Measurements from ENCODE around the gene TSPEAR. TPM values are rescaled to one million over a fixed set of nuclear protein-coding genes. Genes with fewer than 3 reads are reported as not detected.

Gene TSPEAR
- polyA plus RNA-seq, 1 experiment, result not detected

- no peak for TF ChIP-seq CTCF (IDR thresholded peaks at IDR 0.05; ENCODE audit: insufficient read depth, low read depth, low read length)
- POLR2A ChIA-PET, result no interaction called here
- no peak overlapping the region for H3K4me3 ChIP-seq (ENCODE audit: low read depth, low read length)
- DNase-seq (ENCODE audit: low read depth), result no peak
- CTCF ChIA-PET, result interaction anchor here (1.5 kb wide), 1 partner anchor 41 kb away, joined by 8 read pairs; no protein-coding TSS in a partner anchor
- peaks cover 12% of the 10 kb centered on the region for H3K27me3 ChIP-seq (ENCODE audit: control insufficient read depth, insufficient read depth, low read length)
- no peaks in the 10 kb centered on the region for H3K36me3 ChIP-seq (ENCODE audit: control insufficient read depth, insufficient read depth, low read length)
Measured at GRCh38 chr21:44752671-44753235, 41.4 kb upstream of the TSPEAR start.

GRCh38 chr21:44751799-44752636 is 40.6 kb upstream of the TSPEAR start:
- no peak for DNase-seq (ENCODE audit: low read depth)
- Histone ChIP-seq H3K36me3 (ENCODE audit: control insufficient read depth, insufficient read depth, low read length) (no peaks in the 10 kb centered on the region), H3K4me3 (ENCODE audit: low read depth, low read length) (no peak overlapping the region), H3K27me3 (ENCODE audit: control insufficient read depth, insufficient read depth, low read length) (peaks cover 14% of the 10 kb centered on the region)
- POLR2A ChIA-PET, result no interaction called here
- TF ChIP-seq CTCF (IDR thresholded peaks at IDR 0.05; ENCODE audit: insufficient read depth, low read depth, low read length), result no peak
- CTCF ChIA-PET, result interaction anchor here (1.5 kb wide), 1 partner anchor 42 kb away, joined by 8 read pairs; no protein-coding TSS in a partner anchor

GRCh38 chr21:44751186-44751798 is 39.9 kb upstream of the TSPEAR start:
- no peak overlapping the region for H3K4me3 ChIP-seq (ENCODE audit: low read depth, low read length)
- H3K27me3 ChIP-seq (ENCODE audit: control insufficient read depth, insufficient read depth, low read length), result peaks cover 14% of the 10 kb centered on the region
- no peak for DNase-seq (ENCODE audit: low read depth)
- CTCF ChIA-PET, result interaction anchor here (1.5 kb wide), 1 partner anchor 12 kb away, joined by 7 read pairs; no protein-coding TSS in a partner anchor
- no peaks in the 10 kb centered on the region for H3K36me3 ChIP-seq (ENCODE audit: control insufficient read depth, insufficient read depth, low read length)
- no peak for TF ChIP-seq CTCF (IDR thresholded peaks at IDR 0.05; ENCODE audit: insufficient read depth, low read depth, low read length)
- POLR2A ChIA-PET, result no interaction called here

- peaks cover 14% of the 10 kb centered on the region for H3K27me3 ChIP-seq (ENCODE audit: control insufficient read depth, insufficient read depth, low read length)
- no peak for DNase-seq (ENCODE audit: low read depth)
- ChIA-PET POLR2A (no interaction called here), CTCF (interaction anchor here (1.5 kb wide), 1 partner anchor 12 kb away, joined by 7 read pairs; no protein-coding TSS in a partner anchor)
- H3K36me3 ChIP-seq (ENCODE audit: control insufficient read depth, insufficient read depth, low read length), result no peaks in the 10 kb centered on the region
- H3K4me3 ChIP-seq (ENCODE audit: low read depth, low read length), result no peak overlapping the region
- TF ChIP-seq CTCF (IDR thresholded peaks at IDR 0.05; ENCODE audit: insufficient read depth, low read depth, low read length), result no peak
Measured at GRCh38 chr21:44750675-44751025, 39.3 kb upstream of the TSPEAR start.

All from BJ (cell line).